Measurements from ENCODE around the gene PLCH1.

DNA sequence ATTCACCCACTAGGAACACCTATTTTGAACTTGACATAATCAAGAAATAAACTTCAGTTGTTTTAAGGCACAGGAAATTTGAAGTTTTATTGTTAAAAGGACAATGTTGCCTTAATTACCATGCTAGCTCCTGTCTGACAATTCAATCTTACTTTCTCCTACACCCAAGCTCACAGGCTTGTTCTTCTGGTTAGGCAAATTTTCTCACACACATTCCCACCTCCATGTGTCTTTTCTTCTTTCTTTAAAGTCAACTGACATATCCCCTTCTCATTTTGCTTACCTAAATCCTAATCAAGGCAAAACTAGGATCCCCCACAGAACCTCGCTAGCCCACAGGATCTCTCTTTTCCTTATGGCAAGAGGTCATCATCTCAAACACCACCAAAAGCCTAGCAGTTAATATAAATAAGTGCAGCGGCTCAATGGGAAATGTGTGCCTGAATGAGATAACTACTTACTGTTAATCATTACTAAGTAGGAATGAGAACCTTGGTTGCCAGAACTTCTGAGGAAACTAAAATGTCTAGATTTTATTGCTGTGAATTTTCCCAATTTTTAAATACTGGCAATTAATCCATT is 189.3 kb downstream of the PLCH1 start:
- TF ChIP-seq, protein P1, sequence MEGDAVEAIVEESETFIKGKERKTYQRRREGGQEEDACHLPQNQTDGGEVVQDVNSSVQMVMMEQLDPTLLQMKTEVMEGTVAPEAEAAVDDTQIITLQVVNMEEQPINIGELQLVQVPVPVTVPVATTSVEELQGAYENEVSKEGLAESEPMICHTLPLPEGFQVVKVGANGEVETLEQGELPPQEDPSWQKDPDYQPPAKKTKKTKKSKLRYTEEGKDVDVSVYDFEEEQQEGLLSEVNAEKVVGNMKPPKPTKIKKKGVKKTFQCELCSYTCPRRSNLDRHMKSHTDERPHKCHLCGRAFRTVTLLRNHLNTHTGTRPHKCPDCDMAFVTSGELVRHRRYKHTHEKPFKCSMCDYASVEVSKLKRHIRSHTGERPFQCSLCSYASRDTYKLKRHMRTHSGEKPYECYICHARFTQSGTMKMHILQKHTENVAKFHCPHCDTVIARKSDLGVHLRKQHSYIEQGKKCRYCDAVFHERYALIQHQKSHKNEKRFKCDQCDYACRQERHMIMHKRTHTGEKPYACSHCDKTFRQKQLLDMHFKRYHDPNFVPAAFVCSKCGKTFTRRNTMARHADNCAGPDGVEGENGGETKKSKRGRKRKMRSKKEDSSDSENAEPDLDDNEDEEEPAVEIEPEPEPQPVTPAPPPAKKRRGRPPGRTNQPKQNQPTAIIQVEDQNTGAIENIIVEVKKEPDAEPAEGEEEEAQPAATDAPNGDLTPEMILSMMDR (conservative IDR thresholded peaks at IDR 0.05 in 1 of 2, IDR thresholded peaks at IDR 0.05 in 1 of 2; ENCODE audit: low read depth in 1 of 2, low read length in 2 of 2), result no peak
- no peak for TF ChIP-seq EZH2 (IDR thresholded peaks at IDR 0.05; ENCODE audit: low read length, missing control alignments)
